WERI-Rb-1 (cell line): ENCODE measurements around the gene TMEM240.

Experiments
- DNase-seq: peaks from one replicate; pipeline ENCODE4 v3.0.0-alpha.2; 2020
- H3K27ac ChIP-seq: fragments of 250-450 bp; sonication (Bioruptor Pico); 2 replicates; pipeline ENCODE4 v1.5.1; 2020; ENCODE audit warnings: mild to moderate bottlenecking, moderate library complexity
- H3K27me3 ChIP-seq: fragments of 250-450 bp; sonication (Bioruptor Pico); 2 replicates; pipeline ENCODE4 v1.5.1; 2021; ENCODE audit warnings: mild to moderate bottlenecking, low read depth, moderate library complexity; ENCODE audit not compliant: insufficient read depth, severe bottlenecking
- H3K36me3 ChIP-seq: fragments of 250-450 bp; sonication (Bioruptor Pico); 2 replicates; pipeline ENCODE4 v1.5.1; 2020; ENCODE audit warnings: mild to moderate bottlenecking, moderate library complexity
- H3K4me3 ChIP-seq: 2 replicates; pipeline ENCODE4 v1.5.1; 2011; ENCODE audit warnings: low read depth, mild to moderate bottlenecking, control low read depth, low read length
- H3K9me3 ChIP-seq: fragments of 250-450 bp; sonication (Bioruptor Pico); 2 replicates; pipeline ENCODE4 v1.5.1; 2021; ENCODE audit warnings: mild to moderate bottlenecking, moderate library complexity; ENCODE audit not compliant: severe bottlenecking
- TF ChIP-seq, protein P1 (sequence below): IDR thresholded peaks from 2 replicates; pipeline ENCODE4 v1.5.1; 2011; ENCODE audit warnings: low read depth, mild to moderate bottlenecking, control low read depth, inconsistent platforms, low read length

The TMEM240 gene

GRCh38 chr1:1538989-1539309 lies 1.5 kb downstream of the TMEM240 start:
- no peak for DNase-seq
- Histone ChIP-seq H3K27ac (no peak overlapping the region), H3K27me3 (no peaks in the 10 kb centered on the region), H3K4me3 (peak overlapping the region; percentile 40), H3K9me3 (no peaks in the 10 kb centered on the region), H3K36me3 (peaks cover 51% of the 10 kb centered on the region)
- TF ChIP-seq, protein P1, sequence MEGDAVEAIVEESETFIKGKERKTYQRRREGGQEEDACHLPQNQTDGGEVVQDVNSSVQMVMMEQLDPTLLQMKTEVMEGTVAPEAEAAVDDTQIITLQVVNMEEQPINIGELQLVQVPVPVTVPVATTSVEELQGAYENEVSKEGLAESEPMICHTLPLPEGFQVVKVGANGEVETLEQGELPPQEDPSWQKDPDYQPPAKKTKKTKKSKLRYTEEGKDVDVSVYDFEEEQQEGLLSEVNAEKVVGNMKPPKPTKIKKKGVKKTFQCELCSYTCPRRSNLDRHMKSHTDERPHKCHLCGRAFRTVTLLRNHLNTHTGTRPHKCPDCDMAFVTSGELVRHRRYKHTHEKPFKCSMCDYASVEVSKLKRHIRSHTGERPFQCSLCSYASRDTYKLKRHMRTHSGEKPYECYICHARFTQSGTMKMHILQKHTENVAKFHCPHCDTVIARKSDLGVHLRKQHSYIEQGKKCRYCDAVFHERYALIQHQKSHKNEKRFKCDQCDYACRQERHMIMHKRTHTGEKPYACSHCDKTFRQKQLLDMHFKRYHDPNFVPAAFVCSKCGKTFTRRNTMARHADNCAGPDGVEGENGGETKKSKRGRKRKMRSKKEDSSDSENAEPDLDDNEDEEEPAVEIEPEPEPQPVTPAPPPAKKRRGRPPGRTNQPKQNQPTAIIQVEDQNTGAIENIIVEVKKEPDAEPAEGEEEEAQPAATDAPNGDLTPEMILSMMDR, result no peak

- TF ChIP-seq, protein P1, result no peak
Measured at GRCh38 chr1:1538334-1538733, 2.1 kb downstream of the TMEM240 start.

DNA sequence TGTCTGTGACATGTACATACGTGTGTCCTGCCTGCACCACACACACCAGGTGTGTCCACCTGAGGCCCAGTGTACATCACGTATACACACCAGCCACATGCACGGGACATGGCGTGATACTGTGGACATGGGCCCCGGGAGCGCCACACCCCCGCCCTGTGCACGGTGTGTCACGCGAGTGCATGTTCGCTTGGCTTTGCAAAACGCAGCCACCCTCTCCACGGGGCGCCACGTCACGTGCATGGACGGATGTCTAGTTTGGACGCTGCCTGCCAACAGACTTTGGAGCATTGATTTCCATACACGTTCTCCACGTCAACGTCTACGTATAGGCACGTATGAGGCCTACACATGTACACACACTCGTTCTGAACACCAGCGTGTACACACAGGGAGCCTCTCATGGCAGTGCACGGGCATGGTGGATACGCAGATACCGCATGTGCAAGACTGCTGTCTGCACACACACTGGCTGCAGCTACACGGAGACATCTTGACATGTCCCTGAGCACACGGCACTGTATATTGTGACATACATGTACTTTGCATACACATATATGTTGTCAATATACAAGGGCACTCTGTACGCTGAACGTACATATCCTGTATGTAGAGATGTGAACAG lies 2.7 kb downstream of the TMEM240 start:
- Histone ChIP-seq H3K27me3 (no peaks in the 10 kb centered on the region), H3K4me3 (no peak overlapping the region), H3K27ac (no peak overlapping the region), H3K36me3 (peaks cover 46% of the 10 kb centered on the region), H3K9me3 (no peaks in the 10 kb centered on the region)
- TF ChIP-seq, protein P1, result no peak
- DNase-seq, result no peak

More at GRCh38 chr1:1538334-1538733, 2.1 kb downstream of the TMEM240 start:
- Histone ChIP-seq H3K36me3 (peaks cover 51% of the 10 kb centered on the region), H3K27ac (no peak overlapping the region), H3K4me3 (no peak overlapping the region), H3K27me3 (no peaks in the 10 kb centered on the region), H3K9me3 (no peaks in the 10 kb centered on the region)
- no peak for DNase-seq

- H3K9me3 ChIP-seq, result no peaks in the 10 kb centered on the region
- H3K4me3 ChIP-seq, result no peak overlapping the region
- no peaks in the 10 kb centered on the region for H3K27me3 ChIP-seq
- H3K36me3 ChIP-seq, result peaks cover 39% of the 10 kb centered on the region
- DNase-seq, result no peak
- TF ChIP-seq, protein P1, result no peak
- no peak overlapping the region for H3K27ac ChIP-seq
Measured at GRCh38 chr1:1536938-1537546, 3.4 kb downstream of the TMEM240 start.

DNA sequence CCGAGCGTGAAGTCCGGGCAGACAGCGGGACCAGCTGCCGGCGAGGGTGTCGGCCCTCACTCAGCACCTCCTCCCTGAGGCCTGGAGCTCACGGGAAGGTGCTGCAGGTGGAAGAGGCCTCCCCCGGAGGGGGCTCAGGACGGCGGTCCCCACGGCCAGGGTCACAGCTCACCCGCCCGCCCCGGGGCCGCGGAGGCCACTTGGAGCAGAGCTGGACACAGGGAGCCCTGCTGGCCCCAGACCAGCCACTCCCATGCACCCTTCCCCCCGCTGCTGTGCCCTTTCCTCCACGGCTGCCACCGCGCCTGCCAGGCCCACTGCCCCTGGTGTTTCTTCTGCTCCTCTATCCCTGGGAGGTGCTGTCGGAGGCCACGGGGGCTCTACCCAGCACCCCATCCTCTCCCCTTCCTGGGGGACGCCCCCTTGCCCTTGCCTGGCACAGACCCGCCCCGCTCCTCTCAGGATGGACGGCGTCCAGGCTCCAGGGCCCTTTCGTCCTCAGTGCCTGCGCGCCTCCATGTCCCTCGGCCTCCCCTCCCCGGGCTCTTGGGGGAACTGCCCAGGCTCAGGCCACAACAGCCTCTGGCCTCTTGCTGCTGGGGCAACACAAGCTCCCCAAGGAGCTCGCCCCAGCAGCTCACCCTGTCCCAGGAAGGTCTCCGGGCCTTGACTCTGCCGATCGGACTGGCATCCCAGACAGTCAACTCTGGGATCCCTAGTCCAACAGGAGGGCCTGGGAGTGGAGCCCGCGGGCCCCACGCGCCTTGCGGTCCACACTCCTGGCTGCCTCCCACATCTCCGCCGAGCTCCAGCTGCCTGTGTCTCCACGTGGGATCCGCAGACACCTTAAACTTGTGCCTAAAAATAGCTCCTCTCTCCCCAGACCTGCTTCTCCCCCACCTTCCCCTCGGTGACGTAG lies 4.1 kb downstream of the TMEM240 start:
- no peak for DNase-seq
- Histone ChIP-seq H3K4me3 (no peak overlapping the region), H3K36me3 (peaks cover 34% of the 10 kb centered on the region), H3K27me3 (no peaks in the 10 kb centered on the region), H3K27ac (no peak overlapping the region), H3K9me3 (peaks cover 3% of the 10 kb centered on the region)
- TF ChIP-seq, protein P1, result no peak
